H1 (cell line): ENCODE data around the gene ARHGAP22. TPM values are rescaled to one million over a fixed set of nuclear protein-coding genes. Genes with fewer than 3 reads are reported as not detected.

Experiments used
- CTCF ChIA-PET: fragments of 300-600 bp; sonication (Branson Sonifier 250); formaldehyde crosslinking; loops from one replicate; lab custom pipeline; 2021; ENCODE audit not compliant: partially characterized antibody; lab: Charles Lee
- POLR2A ChIA-PET: fragments of 300-600 bp; sonication (Branson Sonifier 250); formaldehyde crosslinking; loops from one replicate; lab custom pipeline; 2021; ENCODE audit warnings: inconsistent platforms; ENCODE audit not compliant: partially characterized antibody; lab: Charles Lee
- DNase-seq, 2 experiments: peaks; one replicate each; pipeline versions ENCODE4 v3.0.0 to v3.0.0-alpha.2; 2010 to 2022; ENCODE audit warnings: low spot score in 2 of 2, low read depth in 1 of 2, mixed read lengths in 1 of 2
- FAIRE-seq: peaks from 2 replicates; lab custom pipeline; 2011; peaks lifted over from hg19 to GRCh38; lab: Jason Lieb, UNC
- H2AFZ ChIP-seq: 2 replicates; pipeline ENCODE4 v1.8.1; 2012; ENCODE audit warnings: low read length, inconsistent platforms
- H2AK5ac ChIP-seq: 2 replicates; pipeline ENCODE4 v1.6.1; 2013; ENCODE audit warnings: low read depth, low read length
- H2BK120ac ChIP-seq: replicated peaks from 2 replicates; pipeline ENCODE3; 2013; ENCODE audit warnings: low read depth, low read length, inconsistent platforms
- H2BK12ac ChIP-seq: 2 replicates; pipeline ENCODE4 v1.6.1; 2013; ENCODE audit warnings: low read depth, low read length
- H2BK15ac ChIP-seq: 2 replicates; pipeline ENCODE4 v1.6.1; 2013; ENCODE audit warnings: low read length
- H2BK20ac ChIP-seq: 2 replicates; pipeline ENCODE4 v1.6.1; 2013; ENCODE audit warnings: low read length
- H2BK5ac ChIP-seq: 2 replicates; pipeline ENCODE4 v1.6.1; 2013; ENCODE audit warnings: low read depth, low read length
- H3K14ac ChIP-seq: 2 replicates; pipeline ENCODE4 v1.6.1; 2013; ENCODE audit warnings: inconsistent platforms; ENCODE audit not compliant: insufficient read length
- H3K18ac ChIP-seq: 2 replicates; pipeline ENCODE4 v1.6.1; 2013; ENCODE audit warnings: low read length; ENCODE audit errors: extremely low read depth
- H3K23ac ChIP-seq: 2 replicates; pipeline ENCODE4 v1.6.1; 2013; ENCODE audit warnings: inconsistent platforms; ENCODE audit not compliant: insufficient read length
- H3K23me2 ChIP-seq: 2 replicates; pipeline ENCODE4 v1.6.1; 2013; ENCODE audit warnings: low read depth, low read length
- H3K27ac ChIP-seq: 2 replicates; pipeline ENCODE4 v1.6.1; 2011; ENCODE audit warnings: low read depth, low read length, inconsistent platforms
- H3K27me3 ChIP-seq, 4 experiments: replicated peaks in 1 of 4; 1 replicate in 1 of 4; 2 replicates in 3 of 4; pipeline versions ENCODE4 v1.6.1 to v1.8.1; 2011 to 2013; ENCODE audit warnings: low read length in 3 of 4, mild to moderate bottlenecking in 3 of 4, inconsistent platforms in 2 of 4, mixed read lengths in 2 of 4, moderate library complexity in 1 of 4; ENCODE audit not compliant: control insufficient read depth in 3 of 4, insufficient read depth in 3 of 4; ENCODE audit errors: extremely low read depth in 1 of 4
- H3K36me3 ChIP-seq, 4 experiments: 2 replicates each; pipeline versions ENCODE4 v1.6.1 to v1.8.1; 2011 to 2013; ENCODE audit warnings: mild to moderate bottlenecking in 4 of 4, low read length in 3 of 4, moderate library complexity in 2 of 4, control low read depth in 1 of 4, inconsistent platforms in 1 of 4; ENCODE audit not compliant: insufficient read depth in 4 of 4, control insufficient read depth in 2 of 4
- H3K4ac ChIP-seq: replicated peaks from 2 replicates; pipeline ENCODE3; 2013; ENCODE audit warnings: low read length, low read depth, mixed read lengths, inconsistent platforms; ENCODE audit not compliant: insufficient read length
- H3K4me1 ChIP-seq, 4 experiments: replicated peaks in 1 of 4; 1 replicate in 1 of 4; 2 replicates in 3 of 4; pipeline versions ENCODE4 v1.6.1 to v1.8.1; 2011 to 2013; ENCODE audit warnings: low read length in 3 of 4, inconsistent platforms in 2 of 4, mixed read lengths in 1 of 4; ENCODE audit not compliant: insufficient read depth in 4 of 4, control insufficient read depth in 3 of 4
- H3K4me2 ChIP-seq, 2 experiments: 2 replicates each; pipeline versions ENCODE4 v1.6.1 to v1.8.1; 2011 to 2013; ENCODE audit warnings: low read depth in 2 of 2, low read length in 2 of 2, control low read depth in 1 of 2, inconsistent platforms in 1 of 2, mild to moderate bottlenecking in 1 of 2; ENCODE audit not compliant: insufficient read depth in 1 of 2
- H3K4me3 ChIP-seq, 4 experiments: fragments of 200-600, 300-600 bp in 1 of 4; sonication (generic), shearing (Covaris generic), sonication (Bioruptor Twin) in 1 of 4; 2 replicates each; pipeline versions ENCODE4 v1.5.1 to v1.8.1; 2011 to 2016; ENCODE audit warnings: low read length in 4 of 4, low read depth in 3 of 4, control low read depth in 2 of 4, inconsistent platforms in 2 of 4, mild to moderate bottlenecking in 2 of 4, mixed read lengths in 1 of 4, moderate library complexity in 1 of 4; ENCODE audit not compliant: insufficient read depth in 2 of 4; ENCODE audit errors: extremely low read depth in 1 of 4
- H3K56ac ChIP-seq: replicated peaks from 2 replicates; pipeline ENCODE3; 2013; ENCODE audit warnings: low read depth, mild to moderate bottlenecking, mixed read lengths, low read length, inconsistent platforms; ENCODE audit not compliant: insufficient read length
- H3K79me1 ChIP-seq: 2 replicates; pipeline ENCODE4 v1.6.1; 2013; ENCODE audit warnings: low read depth, low read length, control low read depth
- H3K79me2 ChIP-seq, 2 experiments: 2 replicates each; pipeline versions ENCODE4 v1.6.1 to v1.8.1; 2012 to 2013; ENCODE audit warnings: low read length in 2 of 2, mild to moderate bottlenecking in 2 of 2, inconsistent platforms in 1 of 2; ENCODE audit not compliant: insufficient read depth in 2 of 2, control insufficient read depth in 1 of 2
- H3K9ac ChIP-seq, 4 experiments: replicated peaks in 1 of 4; 1 replicate in 1 of 4; 2 replicates in 3 of 4; pipeline versions ENCODE4 v1.6.1 to v1.8.1; 2011 to 2013; ENCODE audit warnings: low read depth in 3 of 4, low read length in 3 of 4, control low read depth in 2 of 4, mild to moderate bottlenecking in 2 of 4, moderate library complexity in 2 of 4, inconsistent platforms in 1 of 4; ENCODE audit errors: extremely low read depth in 1 of 4
- H3K9me3 ChIP-seq, 2 experiments: 2 replicates each; pipeline versions ENCODE4 v1.6.1 to v1.8.1; 2012 to 2013; ENCODE audit warnings: mild to moderate bottlenecking in 2 of 2, moderate library complexity in 2 of 2, control low read depth in 1 of 2, inconsistent platforms in 1 of 2, low read depth in 1 of 2, low read length in 1 of 2, mixed read lengths in 1 of 2; ENCODE audit not compliant: insufficient read depth in 2 of 2
- H4K20me1 ChIP-seq, 2 experiments: replicated peaks in 1 of 2; 2 replicates each; pipeline versions ENCODE3 to v1.8.1; 2011 to 2013; ENCODE audit warnings: inconsistent platforms in 2 of 2, low read length in 2 of 2, mild to moderate bottlenecking in 1 of 2; ENCODE audit not compliant: insufficient read depth in 2 of 2, control insufficient read depth in 1 of 2
- H4K5ac ChIP-seq: 2 replicates; pipeline ENCODE4 v1.6.1; 2013; ENCODE audit warnings: low read length, low read depth, mixed read lengths, inconsistent platforms; ENCODE audit not compliant: insufficient read length
- H4K8ac ChIP-seq: 2 replicates; pipeline ENCODE4 v1.8.0; 2013; ENCODE audit warnings: mild to moderate bottlenecking, moderate library complexity, low read length, inconsistent platforms; ENCODE audit not compliant: insufficient read depth; ENCODE audit errors: extremely low read depth
- H4K91ac ChIP-seq: replicated peaks from 2 replicates; pipeline ENCODE3; 2013; ENCODE audit warnings: low read length, mixed read lengths, inconsistent platforms; ENCODE audit not compliant: insufficient read length
- ATF3 ChIP-seq: IDR thresholded peaks from 2 replicates; pipeline ENCODE4 v1.6.1; 2011; ENCODE audit warnings: low read depth, mild to moderate bottlenecking, low read length; ENCODE audit not compliant: insufficient read depth
- WGBS, 2 experiments: shearing (Covaris generic) in 1 of 2; methylation state at CpG; one replicate each; pipeline versions ENCODE4 v1.1.6 to v1.1.7; 2013 to 2015; ENCODE audit warnings: low lambda C conversion rate in 2 of 2, mixed read lengths in 2 of 2, inconsistent platforms in 1 of 2, low coverage in 1 of 2, missing lambda C conversion rate in 1 of 2; ENCODE audit not compliant: insufficient replicate concordance in 2 of 2, insufficient coverage in 1 of 2, insufficient read length in 1 of 2; ENCODE audit errors: extremely low coverage in 1 of 2, missing lambda C conversion rate in 1 of 2; 5-methylcytosine and 5-hydroxymethylcytosine counted together
- polyA plus RNA-seq, 7 experiments: library from polyadenylated mRNA; depleted of rRNA in 3 of 7; stranded (reverse) in 5 of 7; unstranded in 2 of 7; fragments of >200 nt in 5 of 7; fragments of 200-250 nt in 2 of 7; gene quantifications; 1 replicate in 5 of 7; 2 replicates in 1 of 7; 4 replicates in 1 of 7; pipeline versions ENCODE4 v1.2.1 to v1.2.3, GENCODE V29; 2011 to 2013; ENCODE audit warnings: missing spikeins in 2 of 7, mixed read lengths in 2 of 7
- total RNA-seq: library from RNA; stranded (reverse); fragmentation: NEBNext Ultra II Directional; extraction: Animal tissue kit (Norgen Biotek cat#: 25700); gene quantifications from 2 replicates; pipeline ENCODE4 v1.2.1, GENCODE V29; 2021
- TF ChIP-seq, protein P1 (sequence below), 3 experiments: IDR thresholded peaks; 1 replicate in 2 of 3; 2 replicates in 1 of 3; pipeline versions ENCODE4 v1.5.1 to v1.6.1; 2011; ENCODE audit warnings: low read length in 3 of 3, mild to moderate bottlenecking in 3 of 3, inconsistent platforms in 2 of 3, low read depth in 1 of 3, moderate library complexity in 1 of 3; ENCODE audit not compliant: insufficient read depth in 1 of 3; ENCODE audit errors: control extremely low read depth in 1 of 3

Gene ARHGAP22
- total and polyA plus RNA-seq, 2 of the 8 experiments (the other 6 are each of a cell fraction or from before 2014, with no cell fraction given) = 3.6 to 11.2 TPM

- Histone ChIP-seq H3K14ac (no peak overlapping the region), H3K56ac (no peak overlapping the region), H3K4ac (no peak overlapping the region), H2BK120ac (no peak overlapping the region), H3K23ac (no peak overlapping the region), H3K4me2 (no peak overlapping the region), H2BK12ac (no peak overlapping the region), H3K9ac (no peak overlapping the region), H3K4me3 (no peak overlapping the region), H4K5ac (no peak overlapping the region), H4K8ac (no peak overlapping the region), H3K18ac (no peak overlapping the region), H3K79me1 (no peaks in the 10 kb centered on the region), H3K27ac (no peak overlapping the region), H2AK5ac (no peak overlapping the region), H3K27me3 (peaks cover 0 to 5% (median 0%) of the 10 kb centered on the region in 4 experiments; a peak in 4 of 7 replicates), H3K36me3 (no peaks in the 10 kb centered on the region), H2BK15ac (no peak overlapping the region), H4K91ac (no peak overlapping the region), H2BK20ac (no peak overlapping the region), H3K79me2 (no peaks in the 10 kb centered on the region), H3K9me3 (no peaks in the 10 kb centered on the region), H3K23me2 (no peaks in the 10 kb centered on the region), H3K4me1 (peaks cover 0 to 5% (median under 1%) of the 10 kb centered on the region in 4 experiments; a peak in 2 of 7 replicates), H2BK5ac (no peak overlapping the region), H2AFZ (no peak overlapping the region), H4K20me1 (no peaks in the 10 kb centered on the region)
- ChIA-PET POLR2A (no interaction called here), CTCF (interaction anchor here (0.6 to 7.5 kb wide), 9 partner anchors 9 to 1353 kb away, joined by 3 to 172 read pairs (median 4); no protein-coding TSS in a partner anchor)
- no peak for FAIRE-seq
- WGBS, 2 experiments = 93% methylated on average over 3 of the region's 4 CpGs; no CpG with 5 or more reads in 1 of the 2 experiments
- DNase-seq = peak in 1 of 2 experiments; percentile 28
- TF ChIP-seq, protein P1, sequence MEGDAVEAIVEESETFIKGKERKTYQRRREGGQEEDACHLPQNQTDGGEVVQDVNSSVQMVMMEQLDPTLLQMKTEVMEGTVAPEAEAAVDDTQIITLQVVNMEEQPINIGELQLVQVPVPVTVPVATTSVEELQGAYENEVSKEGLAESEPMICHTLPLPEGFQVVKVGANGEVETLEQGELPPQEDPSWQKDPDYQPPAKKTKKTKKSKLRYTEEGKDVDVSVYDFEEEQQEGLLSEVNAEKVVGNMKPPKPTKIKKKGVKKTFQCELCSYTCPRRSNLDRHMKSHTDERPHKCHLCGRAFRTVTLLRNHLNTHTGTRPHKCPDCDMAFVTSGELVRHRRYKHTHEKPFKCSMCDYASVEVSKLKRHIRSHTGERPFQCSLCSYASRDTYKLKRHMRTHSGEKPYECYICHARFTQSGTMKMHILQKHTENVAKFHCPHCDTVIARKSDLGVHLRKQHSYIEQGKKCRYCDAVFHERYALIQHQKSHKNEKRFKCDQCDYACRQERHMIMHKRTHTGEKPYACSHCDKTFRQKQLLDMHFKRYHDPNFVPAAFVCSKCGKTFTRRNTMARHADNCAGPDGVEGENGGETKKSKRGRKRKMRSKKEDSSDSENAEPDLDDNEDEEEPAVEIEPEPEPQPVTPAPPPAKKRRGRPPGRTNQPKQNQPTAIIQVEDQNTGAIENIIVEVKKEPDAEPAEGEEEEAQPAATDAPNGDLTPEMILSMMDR (IDR thresholded peaks at IDR 0.05; ENCODE audit: control extremely low read depth in 1 of 3, insufficient read depth in 1 of 3, low read depth in 1 of 3, low read length in 3 of 3) = no peak
- no peak for TF ChIP-seq ATF3
These were observed 6.3 kb upstream of the ARHGAP22 start for GRCh38 chr10:48611133-48611532.
